ENCODE data around the gene RUNDC3A.
"Not testable (repeated sequence)": the region's sequence is repeated elsewhere in the genome, so short reads cannot be mapped to it uniquely, and the experiment has no call there.

Gene RUNDC3A

DNA sequence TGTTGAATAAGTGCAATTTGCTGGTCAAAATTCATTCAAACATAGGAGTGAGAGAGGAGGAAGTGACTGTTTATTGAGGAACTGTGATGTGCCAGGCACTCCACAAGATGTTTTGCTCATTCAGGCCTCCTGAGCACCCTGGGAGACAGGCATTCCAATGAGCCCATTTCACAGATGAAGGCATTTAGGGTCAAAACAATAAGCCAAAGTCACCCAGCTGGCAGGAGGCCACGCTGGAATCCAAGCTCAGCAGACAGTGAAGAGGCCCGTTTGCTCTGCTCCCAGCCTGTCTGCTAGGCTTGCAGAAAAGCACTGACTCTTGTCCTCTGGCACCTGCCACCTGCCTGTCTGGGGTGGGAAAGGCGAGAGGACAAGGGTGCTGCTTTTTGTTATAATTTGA is 26.3 kb downstream of the RUNDC3A start:
- no peaks in the 10 kb centered on the region for H3K27me3 ChIP-seq (ENCODE audit: insufficient read depth, low read length, poor library complexity)
- TF ChIP-seq, protein P1, sequence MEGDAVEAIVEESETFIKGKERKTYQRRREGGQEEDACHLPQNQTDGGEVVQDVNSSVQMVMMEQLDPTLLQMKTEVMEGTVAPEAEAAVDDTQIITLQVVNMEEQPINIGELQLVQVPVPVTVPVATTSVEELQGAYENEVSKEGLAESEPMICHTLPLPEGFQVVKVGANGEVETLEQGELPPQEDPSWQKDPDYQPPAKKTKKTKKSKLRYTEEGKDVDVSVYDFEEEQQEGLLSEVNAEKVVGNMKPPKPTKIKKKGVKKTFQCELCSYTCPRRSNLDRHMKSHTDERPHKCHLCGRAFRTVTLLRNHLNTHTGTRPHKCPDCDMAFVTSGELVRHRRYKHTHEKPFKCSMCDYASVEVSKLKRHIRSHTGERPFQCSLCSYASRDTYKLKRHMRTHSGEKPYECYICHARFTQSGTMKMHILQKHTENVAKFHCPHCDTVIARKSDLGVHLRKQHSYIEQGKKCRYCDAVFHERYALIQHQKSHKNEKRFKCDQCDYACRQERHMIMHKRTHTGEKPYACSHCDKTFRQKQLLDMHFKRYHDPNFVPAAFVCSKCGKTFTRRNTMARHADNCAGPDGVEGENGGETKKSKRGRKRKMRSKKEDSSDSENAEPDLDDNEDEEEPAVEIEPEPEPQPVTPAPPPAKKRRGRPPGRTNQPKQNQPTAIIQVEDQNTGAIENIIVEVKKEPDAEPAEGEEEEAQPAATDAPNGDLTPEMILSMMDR (IDR thresholded peaks at IDR 0.05; ENCODE audit: borderline replicate concordance, extremely low read depth, low read length, poor library complexity, severe bottlenecking): no peak
- TF ChIP-seq EZH2 (IDR thresholded peaks at IDR 0.05; ENCODE audit: borderline replicate concordance, low read depth, low read length, severe bottlenecking): no peak
- H3K4me2 ChIP-seq (ENCODE audit: insufficient read depth, low read length): no peak overlapping the region
- no peaks in the 10 kb centered on the region for H4K20me1 ChIP-seq (ENCODE audit: insufficient read depth, low read length)
- no peak overlapping the region for H3K27ac ChIP-seq (ENCODE audit: low read length)
- no peak overlapping the region for H3K4me3 ChIP-seq (ENCODE audit: low read depth in 1 of 2, low read length in 2 of 2)
- H2AFZ ChIP-seq (ENCODE audit: low read depth, low read length): no peak overlapping the region
- H3K9me3 ChIP-seq (ENCODE audit: insufficient read depth, low read length, severe bottlenecking): no peaks in the 10 kb centered on the region
- no peak for DNase-seq
- no peaks in the 10 kb centered on the region for H3K79me2 ChIP-seq (ENCODE audit: insufficient read depth, low read length)
- peaks cover 5% of the 10 kb centered on the region for H3K4me1 ChIP-seq (ENCODE audit: insufficient read depth, low read length)
- no peak for ATAC-seq (ENCODE audit: insufficient read depth, low read depth)
- no peak overlapping the region for H3K9ac ChIP-seq (ENCODE audit: low read depth, low read length)
- H3K36me3 ChIP-seq (ENCODE audit: insufficient read depth, low read length): no peaks in the 10 kb centered on the region

DNA sequence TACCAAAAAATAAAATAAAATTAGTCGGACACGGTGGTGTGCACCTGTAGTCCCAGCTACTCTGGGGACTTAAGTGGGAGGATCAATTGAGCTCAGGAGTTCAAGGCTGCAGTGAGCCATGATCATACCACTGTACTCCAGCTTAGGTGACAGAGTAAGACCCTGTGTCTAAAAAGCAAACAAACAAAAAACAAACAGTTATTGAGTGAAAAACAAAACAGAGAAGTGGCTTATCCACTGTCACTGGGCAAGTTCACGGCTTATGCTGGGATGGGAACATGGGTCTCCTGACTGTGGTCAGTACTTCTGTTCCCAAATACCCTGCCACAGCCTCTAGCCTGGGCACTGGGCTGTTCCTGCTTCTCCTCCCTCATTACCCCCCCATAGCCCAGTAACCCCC is 27.2 kb downstream of the RUNDC3A start:
- Histone ChIP-seq H3K4me3 (ENCODE audit: low read depth in 1 of 2, low read length in 2 of 2) (no peak overlapping the region), H3K27me3 (ENCODE audit: insufficient read depth, low read length, poor library complexity) (no peaks in the 10 kb centered on the region), H3K36me3 (ENCODE audit: insufficient read depth, low read length) (no peaks in the 10 kb centered on the region), H3K27ac (ENCODE audit: low read length) (no peak overlapping the region), H4K20me1 (ENCODE audit: insufficient read depth, low read length) (no peaks in the 10 kb centered on the region), H2AFZ (ENCODE audit: low read depth, low read length) (no peak overlapping the region), H3K4me2 (ENCODE audit: insufficient read depth, low read length) (no peak overlapping the region), H3K79me2 (ENCODE audit: insufficient read depth, low read length) (no peaks in the 10 kb centered on the region), H3K4me1 (ENCODE audit: insufficient read depth, low read length) (peaks cover 5% of the 10 kb centered on the region), H3K9ac (ENCODE audit: low read depth, low read length) (no peak overlapping the region), H3K9me3 (ENCODE audit: insufficient read depth, low read length, severe bottlenecking) (no peaks in the 10 kb centered on the region)
- ATAC-seq (ENCODE audit: insufficient read depth, low read depth) (no peak), DNase-seq (no peak)
- TF ChIP-seq, protein P1 (IDR thresholded peaks at IDR 0.05; ENCODE audit: borderline replicate concordance, extremely low read depth, low read length, poor library complexity, severe bottlenecking): no peak
- no peak for TF ChIP-seq EZH2 (IDR thresholded peaks at IDR 0.05; ENCODE audit: borderline replicate concordance, low read depth, low read length, severe bottlenecking)

DNA sequence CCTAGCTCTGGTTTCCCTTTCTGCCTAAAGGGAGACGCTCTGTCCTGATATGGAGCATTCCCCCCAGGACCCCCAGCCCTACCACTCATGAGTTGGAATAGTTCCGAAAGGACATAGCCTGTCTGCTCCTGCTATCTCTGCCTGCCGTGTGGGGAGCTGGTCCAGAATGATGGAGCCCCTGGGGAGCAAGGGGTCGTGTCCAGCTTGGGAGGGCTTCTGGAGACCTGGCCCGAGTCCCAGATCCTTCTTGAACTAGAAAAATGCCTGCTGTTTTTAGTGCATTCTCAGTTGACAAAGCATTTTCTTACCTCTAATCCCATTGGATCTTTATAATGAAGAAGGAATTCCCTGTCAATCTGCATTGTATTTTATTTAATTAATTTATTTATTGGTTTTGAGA is 27.6 kb downstream of the RUNDC3A start:
- no peak overlapping the region for H3K27ac ChIP-seq (ENCODE audit: low read length)
- no peaks in the 10 kb centered on the region for H4K20me1 ChIP-seq (ENCODE audit: insufficient read depth, low read length)
- H3K4me3 ChIP-seq (ENCODE audit: low read depth in 1 of 2, low read length in 2 of 2): no peak overlapping the region
- no peak overlapping the region for H3K9ac ChIP-seq (ENCODE audit: low read depth, low read length)
- no peaks in the 10 kb centered on the region for H3K9me3 ChIP-seq (ENCODE audit: insufficient read depth, low read length, severe bottlenecking)
- ATAC-seq (ENCODE audit: insufficient read depth, low read depth) (no peak), DNase-seq (no peak)
- H3K4me2 ChIP-seq (ENCODE audit: insufficient read depth, low read length): no peak overlapping the region
- H2AFZ ChIP-seq (ENCODE audit: low read depth, low read length): no peak overlapping the region
- H3K4me1 ChIP-seq (ENCODE audit: insufficient read depth, low read length): peaks cover 3% of the 10 kb centered on the region
- no peaks in the 10 kb centered on the region for H3K79me2 ChIP-seq (ENCODE audit: insufficient read depth, low read length)
- TF ChIP-seq, protein P1 (IDR thresholded peaks at IDR 0.05; ENCODE audit: borderline replicate concordance, extremely low read depth, low read length, poor library complexity, severe bottlenecking): no peak
- no peaks in the 10 kb centered on the region for H3K36me3 ChIP-seq (ENCODE audit: insufficient read depth, low read length)
- no peaks in the 10 kb centered on the region for H3K27me3 ChIP-seq (ENCODE audit: insufficient read depth, low read length, poor library complexity)

DNA sequence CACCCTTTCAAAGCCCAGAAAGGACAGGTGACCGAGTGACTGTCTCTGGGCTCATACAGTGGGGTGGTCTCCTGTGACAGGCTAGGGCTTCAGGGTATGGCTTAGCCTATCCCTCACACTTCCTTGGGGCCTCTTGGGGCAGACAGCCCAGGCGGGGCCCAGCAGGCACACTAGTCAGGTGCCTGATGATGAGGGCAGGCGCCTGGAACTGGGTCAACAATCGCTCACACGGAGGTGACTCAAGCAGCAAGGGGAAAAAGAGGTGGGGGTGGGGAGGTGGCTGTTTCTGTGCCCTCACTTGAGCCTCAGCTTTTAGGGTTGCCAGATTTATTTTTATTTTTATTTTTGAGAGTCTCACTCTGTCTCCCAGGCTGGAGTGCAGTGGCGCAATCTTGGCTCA is 30.3 kb downstream of the RUNDC3A start:
- H3K9ac ChIP-seq (ENCODE audit: low read depth, low read length): no peak overlapping the region
- no peaks in the 10 kb centered on the region for H4K20me1 ChIP-seq (ENCODE audit: insufficient read depth, low read length)
- TF ChIP-seq, protein P1 (IDR thresholded peaks at IDR 0.05; ENCODE audit: borderline replicate concordance, extremely low read depth, low read length, poor library complexity, severe bottlenecking): no peak
- no peak for TF ChIP-seq EZH2 (IDR thresholded peaks at IDR 0.05; ENCODE audit: borderline replicate concordance, low read depth, low read length, severe bottlenecking)
- H3K4me3 ChIP-seq (ENCODE audit: low read depth in 1 of 2, low read length in 2 of 2): no peak overlapping the region
- H3K27me3 ChIP-seq (ENCODE audit: insufficient read depth, low read length, poor library complexity): no peaks in the 10 kb centered on the region
- H3K27ac ChIP-seq (ENCODE audit: low read length): no peak overlapping the region
- H3K4me1 ChIP-seq (ENCODE audit: insufficient read depth, low read length): no peaks in the 10 kb centered on the region
- H3K9me3 ChIP-seq (ENCODE audit: insufficient read depth, low read length, severe bottlenecking): no peaks in the 10 kb centered on the region
- H3K4me2 ChIP-seq (ENCODE audit: insufficient read depth, low read length): no peak overlapping the region
- ATAC-seq (ENCODE audit: insufficient read depth, low read depth) (no peak), DNase-seq (no peak)
- H3K36me3 ChIP-seq (ENCODE audit: insufficient read depth, low read length): no peaks in the 10 kb centered on the region
- no peak overlapping the region for H2AFZ ChIP-seq (ENCODE audit: low read depth, low read length)
- no peaks in the 10 kb centered on the region for H3K79me2 ChIP-seq (ENCODE audit: insufficient read depth, low read length)

DNA sequence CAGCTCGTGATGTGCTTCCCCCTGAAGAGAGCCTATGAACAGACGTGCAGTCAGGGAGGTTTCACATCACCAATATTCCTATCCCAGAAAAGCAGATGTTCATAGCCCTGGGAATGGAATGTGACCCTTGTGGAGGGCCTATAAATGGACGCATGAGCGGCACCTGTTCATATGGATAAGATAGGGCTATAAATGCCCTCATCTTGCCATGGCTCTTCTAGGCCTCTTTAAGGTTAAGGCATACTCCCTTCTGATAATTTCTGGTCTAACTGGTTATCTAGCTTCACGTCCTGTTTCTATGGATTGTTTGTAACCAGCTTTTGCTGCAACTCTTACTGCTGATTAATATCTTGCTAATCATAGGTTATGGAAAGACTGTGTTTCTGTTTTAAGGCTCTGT is 32.2 kb downstream of the RUNDC3A start:
- not testable (repeated sequence) for H3K9ac ChIP-seq (ENCODE audit: low read depth, low read length); H3K27ac ChIP-seq (ENCODE audit: low read length); H3K4me2 ChIP-seq (ENCODE audit: insufficient read depth, low read length); DNase-seq; ATAC-seq (ENCODE audit: insufficient read depth, low read depth); H3K4me3 ChIP-seq (ENCODE audit: low read depth in 1 of 2, low read length in 2 of 2); H3K27me3 ChIP-seq (ENCODE audit: insufficient read depth, low read length, poor library complexity); H3K9me3 ChIP-seq (ENCODE audit: insufficient read depth, low read length, severe bottlenecking); H4K20me1 ChIP-seq (ENCODE audit: insufficient read depth, low read length); H3K36me3 ChIP-seq (ENCODE audit: insufficient read depth, low read length); H2AFZ ChIP-seq (ENCODE audit: low read depth, low read length); H3K79me2 ChIP-seq (ENCODE audit: insufficient read depth, low read length)
- peaks cover 12% of the 10 kb centered on the region for H3K4me1 ChIP-seq (ENCODE audit: insufficient read depth, low read length)
